T-helper 9 cell (primary cell): ENCODE data around the gene OR13A1.
"Not testable (repeated sequence)": the region's sequence is repeated elsewhere in the genome, so short reads cannot be mapped to it uniquely, and the experiment has no call there.

ENCODE experiments used
- DNase-seq: peaks from one replicate; pipeline ENCODE4 v3.0.0-alpha.2; 2020
- total RNA-seq, 2 donors: gene quantifications; one replicate each; lab custom pipeline; 2026; lab: John Stamatoyannopoulos, UW

OR13A1 gene
- 0.14 to 0.48 reads per million in 2 donors for total RNA-seq

DNA sequence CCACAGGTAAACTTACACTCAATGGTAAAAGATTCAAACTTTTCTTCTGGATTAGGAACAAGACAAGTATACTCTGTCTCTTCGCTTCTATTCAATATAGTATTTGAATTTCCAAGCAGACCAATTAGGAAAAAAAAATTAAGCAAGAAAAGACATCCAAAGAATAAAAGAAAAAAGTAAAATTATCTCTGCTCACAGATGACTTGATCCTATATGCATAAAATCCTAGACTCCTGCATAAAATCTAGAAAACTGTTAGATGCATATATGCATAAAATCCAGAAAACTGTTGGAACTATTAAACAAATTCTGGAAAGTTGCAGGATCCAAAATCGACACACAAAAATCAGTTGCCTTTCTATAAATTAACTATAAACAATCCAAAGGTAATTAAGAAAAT, at the start of gene OR13A1:
Gene OR13A1 (minus strand): TSS at position 101 of the 400 bp plus-strand sequence. CDS start 11,186 bp downstream, outside the sequence.
- DNase-seq, result no peak

- DNase-seq, result not testable (repeated sequence)
Measured at GRCh38 chr10:45361983-45362799, 46.8 kb upstream of the OR13A1 start.

DNA sequence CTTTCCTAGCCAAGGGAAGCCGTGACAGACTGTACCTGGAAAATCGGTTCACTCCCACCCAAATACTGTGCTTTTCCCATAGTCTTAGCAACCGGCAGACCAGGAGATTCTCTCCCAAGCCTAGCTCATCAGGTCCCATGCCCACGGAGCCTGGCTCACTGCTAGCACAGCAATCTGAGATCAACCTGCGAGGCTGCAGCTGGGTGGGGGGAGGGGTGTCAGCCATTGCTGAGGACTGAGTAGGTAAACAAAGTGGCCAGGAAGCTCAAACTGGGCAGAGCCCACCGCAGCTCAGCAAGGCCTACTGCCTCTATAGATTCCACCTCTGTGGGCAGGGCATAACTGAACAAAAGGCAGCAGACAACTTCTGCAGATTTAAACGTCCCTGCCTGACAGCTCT, 43.6 kb upstream of the OR13A1 start:
- not testable (repeated sequence) for DNase-seq

DNA sequence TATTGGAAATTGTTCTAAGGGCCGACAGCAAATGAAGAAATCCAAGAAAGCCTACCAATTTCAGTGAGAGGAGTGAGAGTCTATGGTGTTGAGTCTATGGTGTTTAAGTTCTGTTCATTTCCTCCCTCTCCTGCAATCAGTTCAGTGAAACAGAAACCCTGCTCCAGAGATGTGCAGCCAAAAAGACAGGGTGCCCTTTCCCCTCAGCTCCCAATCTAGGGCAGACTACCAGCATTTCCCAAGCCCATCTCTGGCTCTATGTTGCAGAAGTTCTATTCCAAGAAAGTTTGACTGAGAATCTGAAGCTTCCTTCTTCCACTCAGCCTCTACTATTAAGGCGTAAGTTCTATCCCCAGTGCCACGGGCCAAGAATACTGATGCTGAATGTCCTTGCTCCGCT, 40.1 kb upstream of the OR13A1 start:
- no peak for DNase-seq

DNA sequence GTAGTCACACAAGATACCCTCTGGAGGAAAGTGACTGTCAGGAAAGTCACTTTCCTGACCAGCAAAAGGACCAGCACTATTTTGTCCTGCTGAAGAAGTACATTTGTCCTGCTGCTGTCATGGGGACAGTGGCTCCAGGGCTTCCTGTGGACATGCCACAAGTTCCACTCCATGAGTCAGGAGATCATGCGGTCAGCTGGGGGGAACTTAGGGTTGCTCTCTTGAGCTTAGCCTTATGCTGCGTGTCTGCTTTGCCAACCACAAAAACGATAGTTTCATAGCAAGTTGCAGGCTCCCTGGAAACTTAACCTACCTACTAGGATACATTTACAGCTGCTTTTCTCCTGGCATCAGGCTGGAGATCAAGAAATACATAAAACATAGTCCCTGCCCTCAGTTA, 38.9 kb upstream of the OR13A1 start:
- no peak for DNase-seq

GRCh38 chr10:45353186-45353585, 37.8 kb upstream of the OR13A1 start:
- no peak for DNase-seq

DNA sequence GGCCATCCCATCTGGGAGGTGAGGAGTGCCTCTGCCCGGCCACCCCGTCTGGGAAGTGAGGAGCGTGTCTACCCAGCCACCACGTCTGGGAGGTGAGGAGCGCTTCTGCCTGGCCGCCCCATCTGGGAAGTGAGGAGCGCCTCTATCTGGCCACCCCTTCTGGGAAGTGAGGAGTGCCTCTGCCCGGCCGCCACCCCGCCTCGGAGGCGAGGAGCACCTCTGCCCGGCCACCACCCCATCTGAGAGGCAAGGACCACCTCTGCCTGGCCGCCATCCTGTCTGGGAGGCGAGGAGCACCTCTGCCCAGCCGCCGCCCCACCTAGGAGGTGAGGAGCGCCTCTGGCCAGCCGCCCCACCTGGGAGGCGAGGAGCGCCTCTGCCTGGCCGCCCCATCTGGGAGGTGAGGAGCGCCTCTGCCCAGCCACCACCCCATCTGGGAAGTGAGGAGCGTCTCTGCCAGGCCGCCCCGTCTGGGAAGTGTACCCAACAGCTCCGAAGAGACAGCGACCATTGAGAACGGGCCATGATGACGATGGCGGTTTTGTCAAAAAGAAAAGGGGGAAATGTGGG, 32.9 kb upstream of the OR13A1 start:
- not testable (repeated sequence) for DNase-seq

DNA sequence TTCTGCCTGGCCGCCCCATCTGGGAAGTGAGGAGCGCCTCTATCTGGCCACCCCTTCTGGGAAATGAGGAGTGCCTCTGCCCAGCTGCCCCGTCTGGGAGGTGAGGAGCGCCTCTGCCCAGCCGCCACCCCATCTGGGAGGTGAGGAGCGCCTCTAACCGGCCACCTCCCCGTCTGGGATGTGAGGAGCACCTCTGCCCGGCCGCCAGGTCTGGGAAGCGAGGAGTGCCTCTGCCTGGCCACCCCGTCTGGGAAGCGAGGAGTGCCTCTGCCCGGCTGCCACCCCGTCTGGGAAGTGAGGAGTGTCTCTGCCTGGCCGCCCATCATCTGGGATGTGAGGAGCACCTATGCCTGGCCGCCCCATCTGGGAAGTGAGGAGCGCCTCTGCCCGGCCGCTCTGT, 32.1 kb upstream of the OR13A1 start:
- not testable (repeated sequence) for DNase-seq

DNA sequence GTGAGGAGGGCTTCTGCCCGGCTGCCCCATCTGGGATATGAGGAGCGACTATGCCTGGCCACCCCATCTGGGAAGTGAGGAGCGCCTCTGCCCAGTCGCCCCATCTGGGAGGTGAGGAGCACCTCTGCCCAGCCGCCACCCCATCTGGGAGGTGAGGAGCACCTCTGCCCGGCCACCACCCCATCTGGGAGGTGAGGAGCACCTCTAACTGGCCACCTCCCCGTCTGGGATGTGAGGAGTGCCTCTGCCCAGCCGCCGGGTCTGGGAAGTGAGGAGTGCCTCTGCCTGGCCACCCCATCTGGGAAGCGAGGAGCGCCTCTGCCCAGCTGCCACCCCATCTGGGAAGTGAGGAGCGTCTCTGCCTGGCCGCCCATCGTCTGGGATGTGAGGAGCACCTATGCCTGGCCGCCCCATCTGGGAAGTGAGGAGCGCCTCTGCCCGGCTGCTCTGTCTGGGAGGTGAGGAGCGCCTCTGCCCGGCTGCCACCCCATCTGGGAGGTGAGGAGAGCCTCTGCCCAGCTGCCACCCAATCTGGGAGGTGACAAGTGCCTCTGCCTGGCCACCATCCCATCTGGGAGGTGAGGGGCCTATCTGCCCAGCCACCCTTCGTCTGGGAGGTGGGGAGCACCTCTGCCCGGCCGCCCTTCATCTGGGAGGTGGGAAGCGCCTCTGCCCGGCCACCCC, 31.4 kb upstream of the OR13A1 start:
- DNase-seq, result not testable (repeated sequence)

DNA sequence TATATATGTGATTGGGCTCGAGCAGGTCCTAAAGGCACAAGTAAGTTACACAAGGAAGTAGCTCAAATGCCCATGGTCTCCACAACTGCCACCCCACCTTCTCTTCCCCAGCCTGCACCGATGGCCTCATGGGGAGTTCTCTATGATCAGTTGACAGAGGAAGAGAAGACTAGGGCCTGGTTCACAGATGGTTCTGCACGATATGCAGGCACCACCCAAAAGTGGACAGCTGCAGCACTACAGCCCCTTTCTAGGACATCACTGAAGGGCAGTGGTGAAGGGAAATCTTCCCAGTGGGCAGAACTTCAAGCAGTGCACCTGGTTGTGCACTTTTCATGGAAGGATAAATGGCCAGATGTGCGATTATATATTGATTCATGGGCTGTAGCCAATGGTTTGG, 25.0 kb upstream of the OR13A1 start:
- not testable (repeated sequence) for DNase-seq

DNA sequence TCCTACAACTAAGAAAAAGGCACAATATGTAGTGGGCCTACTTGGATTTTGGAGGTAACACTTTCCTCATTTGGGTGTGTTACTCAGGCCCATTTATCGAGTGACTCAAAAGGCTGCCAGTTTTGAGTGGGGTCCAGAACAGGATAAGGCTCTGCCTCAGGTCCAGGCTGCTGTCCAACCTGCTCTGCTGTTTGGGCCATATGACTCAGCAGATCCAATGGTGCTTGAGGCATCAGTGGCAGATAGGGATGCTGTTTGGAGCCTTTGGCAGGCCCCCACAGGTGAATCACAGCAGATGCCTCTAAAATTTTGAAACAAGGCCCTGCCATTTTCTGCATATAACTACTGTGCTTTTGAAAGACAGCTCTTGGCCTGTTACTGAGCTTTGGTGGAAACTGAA, 24.5 kb upstream of the OR13A1 start:
- no peak for DNase-seq

DNA sequence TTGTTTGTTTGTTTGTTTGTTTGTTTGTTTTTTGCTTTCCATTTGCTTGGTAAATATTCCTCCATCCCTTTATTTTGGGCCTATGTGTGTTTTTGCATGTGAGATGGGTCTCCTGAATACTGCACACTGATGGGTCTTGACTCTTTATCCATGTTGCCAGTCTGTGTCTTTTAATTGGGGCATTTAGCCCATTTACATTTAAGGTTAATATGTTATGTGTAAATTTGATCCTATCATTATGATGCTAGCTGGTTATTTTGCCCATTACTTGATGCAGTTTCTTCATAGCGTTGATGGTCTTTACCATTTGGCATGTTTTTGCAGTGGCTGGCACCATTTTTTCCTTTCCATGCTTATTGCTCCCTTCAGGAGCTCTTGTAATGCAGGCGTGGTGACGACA, 16.4 kb upstream of the OR13A1 start:
- not testable (repeated sequence) for DNase-seq

DNA sequence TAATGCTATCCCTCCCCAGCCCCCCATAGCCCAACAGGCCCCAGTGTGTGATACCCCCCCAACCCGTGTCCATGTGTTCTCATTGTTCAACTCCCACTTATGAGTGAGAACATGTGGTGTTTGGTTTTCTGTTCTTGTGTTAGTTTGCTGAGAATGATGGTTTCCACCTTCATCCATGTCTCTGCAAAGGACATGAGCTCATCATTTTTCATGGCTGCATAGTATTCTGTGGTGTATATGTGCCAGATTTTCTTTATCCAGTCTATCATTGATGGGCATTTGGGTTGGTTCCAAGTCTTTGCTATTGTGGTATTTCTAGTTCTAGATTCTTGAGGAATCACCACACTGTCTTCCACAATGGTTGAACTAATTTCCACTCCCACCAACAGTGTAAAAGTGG, 11.5 kb upstream of the OR13A1 start:
- DNase-seq, result not testable (repeated sequence)

- DNase-seq, result no peak
Measured at GRCh38 chr10:45325116-45325515, 9.7 kb upstream of the OR13A1 start.

DNA sequence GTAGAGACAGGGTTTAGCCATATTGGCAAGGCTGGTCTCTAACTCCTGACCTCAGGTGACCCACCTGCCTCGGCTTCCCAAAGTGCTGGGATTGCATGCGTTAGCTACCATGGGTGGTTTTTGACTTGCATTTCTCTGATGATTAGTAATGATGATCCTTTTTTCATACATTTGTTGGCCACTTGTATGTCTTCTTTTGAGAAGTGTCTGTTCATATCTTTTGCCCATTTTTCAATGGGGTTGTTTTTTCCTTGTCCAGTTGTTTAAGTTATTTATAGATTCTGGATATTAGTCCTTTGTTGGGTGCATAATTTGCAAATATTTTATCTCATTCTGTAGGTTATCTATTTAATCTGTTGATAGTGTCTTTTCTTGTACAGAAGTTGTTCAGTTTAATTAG, 4.3 kb upstream of the OR13A1 start:
- DNase-seq, result no peak

GRCh38 chr10:45313264-45313873, 2.0 kb downstream of the OR13A1 start:
- DNase-seq, result no peak

DNA sequence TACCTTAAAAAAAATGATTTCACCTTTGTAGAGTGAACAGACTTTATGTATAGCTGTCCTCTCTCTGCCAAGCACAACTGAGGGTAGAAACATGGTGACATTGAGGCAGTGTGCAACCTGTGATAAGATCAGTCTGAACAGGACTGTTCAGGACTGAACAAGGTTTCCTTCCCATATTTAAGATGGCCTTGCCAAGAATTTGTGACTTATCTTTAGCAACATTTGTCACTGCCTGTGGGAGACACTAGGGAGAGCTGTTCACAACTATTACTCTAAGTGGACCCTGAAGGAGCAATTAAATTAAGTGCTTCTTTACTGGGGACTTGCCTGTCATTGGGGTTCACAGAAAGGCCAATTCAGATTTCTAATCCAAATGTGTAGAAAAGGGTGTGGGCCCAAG, 6.7 kb downstream of the OR13A1 start:
- no peak for DNase-seq

DNA sequence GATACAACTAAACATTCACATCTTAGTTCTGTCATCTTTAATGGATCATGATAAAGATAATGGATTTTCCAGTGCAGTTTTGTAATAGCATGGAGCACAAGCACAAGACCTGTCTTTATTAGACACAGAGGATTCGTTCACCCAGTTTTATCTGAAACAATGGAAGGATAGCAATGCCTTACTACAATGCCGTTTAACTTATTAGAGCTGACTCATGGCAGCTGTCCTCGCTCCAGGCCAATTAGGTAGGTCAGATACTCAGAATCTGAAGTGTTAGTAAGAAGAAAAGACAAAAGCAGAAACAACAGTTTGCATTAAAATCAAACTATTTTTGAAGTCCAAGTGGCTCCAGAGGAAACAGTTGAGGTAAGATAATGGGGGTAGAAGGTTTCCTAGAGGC, 12.8 kb downstream of the OR13A1 start:
- DNase-seq, result no peak

GRCh38 chr10:45298341-45298955, 17.0 kb downstream of the OR13A1 start:
- DNase-seq, result not testable (repeated sequence)

DNA sequence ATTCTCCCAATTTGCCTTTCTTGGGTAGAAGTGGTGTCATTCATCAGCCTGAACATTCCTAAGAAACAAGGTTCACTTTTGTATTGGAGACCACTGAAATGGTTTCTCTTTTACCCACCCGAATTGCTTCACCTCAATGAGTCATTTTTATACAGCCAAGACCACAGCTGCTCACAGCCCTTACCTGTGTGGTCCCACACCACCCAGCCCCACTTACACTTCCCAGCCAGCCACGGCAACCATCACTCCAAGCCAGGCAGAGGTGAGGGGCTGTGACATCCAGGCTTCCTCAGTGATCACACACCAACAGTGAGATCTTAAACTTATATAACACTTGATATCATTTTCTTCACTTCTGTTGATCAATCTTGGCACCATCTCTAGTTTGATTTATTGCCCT, 20.7 kb downstream of the OR13A1 start:
- no peak for DNase-seq

- no peak for DNase-seq
Measured at GRCh38 chr10:45286980-45287379, 28.4 kb downstream of the OR13A1 start.

- no peak for DNase-seq
Measured at GRCh38 chr10:45282061-45282460, 33.3 kb downstream of the OR13A1 start.
